Lower leg skin (tissue), 3 donors: ENCODE measurements around the gene MXD1.

ENCODE experiments used
- CTCF ChIP-seq, 3 donors: fragments of 450-650 bp; IDR thresholded peaks; one replicate each; pipeline ENCODE4 v1.5.1; 2016; ENCODE audit warnings: antibody characterized with exemption in 3 of 3, mild to moderate bottlenecking in 3 of 3, moderate library complexity in 2 of 3
- POLR2A ChIP-seq, 2 donors: fragments of 450-650 bp; IDR thresholded peaks; one replicate each; pipeline ENCODE4 v1.6.1; 2016 to 2017; ENCODE audit warnings: antibody characterized with exemption in 2 of 2, mild to moderate bottlenecking in 1 of 2, moderate library complexity in 1 of 2

GRCh38 chr2:69948032-69948962 is 33.4 kb downstream of the MXD1 start:
- TF ChIP-seq CTCF (IDR thresholded peaks at IDR 0.05): no peak
- no peak for TF ChIP-seq POLR2A (IDR thresholded peaks at IDR 0.05)
